Measurements from ENCODE around the gene NHP2.

NHP2 gene

DNA sequence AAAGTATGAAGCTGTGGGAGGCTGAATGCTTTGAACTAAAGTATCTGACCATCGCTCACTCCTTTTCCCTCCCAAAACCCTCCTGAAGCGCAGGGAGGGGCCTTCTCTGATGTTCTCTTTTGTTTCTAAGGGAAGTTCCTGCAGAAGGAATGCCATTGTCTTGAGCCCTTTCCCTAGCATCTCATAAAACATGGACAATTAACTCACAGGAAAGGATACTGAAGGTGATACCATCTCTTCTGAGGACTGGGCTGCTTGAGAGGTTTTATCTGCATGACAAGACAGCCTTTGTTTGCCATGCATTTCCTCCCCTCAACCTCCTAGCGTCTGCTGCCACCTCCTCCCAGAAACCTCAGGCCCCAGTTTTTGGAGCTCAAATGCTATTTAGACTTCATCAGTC is 27.1 kb downstream of the NHP2 start:
- Histone ChIP-seq H3K4me1 (peaks cover 0 to 19% (median 6%) of the 10 kb centered on the region in 4 donors), H3K27ac (no peak overlapping the region), H3K27me3 (peaks cover 0 to 24% of the 10 kb centered on the region in 2 donors), H3K36me3 (peaks cover 0 to 4% (median 0%) of the 10 kb centered on the region in 3 donors), H3K4me3 (no peak overlapping the region), H3K9me3 (no peaks in the 10 kb centered on the region)
- no peak for DNase-seq
- TF ChIP-seq, protein P1, sequence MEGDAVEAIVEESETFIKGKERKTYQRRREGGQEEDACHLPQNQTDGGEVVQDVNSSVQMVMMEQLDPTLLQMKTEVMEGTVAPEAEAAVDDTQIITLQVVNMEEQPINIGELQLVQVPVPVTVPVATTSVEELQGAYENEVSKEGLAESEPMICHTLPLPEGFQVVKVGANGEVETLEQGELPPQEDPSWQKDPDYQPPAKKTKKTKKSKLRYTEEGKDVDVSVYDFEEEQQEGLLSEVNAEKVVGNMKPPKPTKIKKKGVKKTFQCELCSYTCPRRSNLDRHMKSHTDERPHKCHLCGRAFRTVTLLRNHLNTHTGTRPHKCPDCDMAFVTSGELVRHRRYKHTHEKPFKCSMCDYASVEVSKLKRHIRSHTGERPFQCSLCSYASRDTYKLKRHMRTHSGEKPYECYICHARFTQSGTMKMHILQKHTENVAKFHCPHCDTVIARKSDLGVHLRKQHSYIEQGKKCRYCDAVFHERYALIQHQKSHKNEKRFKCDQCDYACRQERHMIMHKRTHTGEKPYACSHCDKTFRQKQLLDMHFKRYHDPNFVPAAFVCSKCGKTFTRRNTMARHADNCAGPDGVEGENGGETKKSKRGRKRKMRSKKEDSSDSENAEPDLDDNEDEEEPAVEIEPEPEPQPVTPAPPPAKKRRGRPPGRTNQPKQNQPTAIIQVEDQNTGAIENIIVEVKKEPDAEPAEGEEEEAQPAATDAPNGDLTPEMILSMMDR (IDR thresholded peaks at IDR 0.05): no peak
- intact Hi-C loops (cut with DNase I; ENCODE audit: low total_unique reads): no loop called here

DNA sequence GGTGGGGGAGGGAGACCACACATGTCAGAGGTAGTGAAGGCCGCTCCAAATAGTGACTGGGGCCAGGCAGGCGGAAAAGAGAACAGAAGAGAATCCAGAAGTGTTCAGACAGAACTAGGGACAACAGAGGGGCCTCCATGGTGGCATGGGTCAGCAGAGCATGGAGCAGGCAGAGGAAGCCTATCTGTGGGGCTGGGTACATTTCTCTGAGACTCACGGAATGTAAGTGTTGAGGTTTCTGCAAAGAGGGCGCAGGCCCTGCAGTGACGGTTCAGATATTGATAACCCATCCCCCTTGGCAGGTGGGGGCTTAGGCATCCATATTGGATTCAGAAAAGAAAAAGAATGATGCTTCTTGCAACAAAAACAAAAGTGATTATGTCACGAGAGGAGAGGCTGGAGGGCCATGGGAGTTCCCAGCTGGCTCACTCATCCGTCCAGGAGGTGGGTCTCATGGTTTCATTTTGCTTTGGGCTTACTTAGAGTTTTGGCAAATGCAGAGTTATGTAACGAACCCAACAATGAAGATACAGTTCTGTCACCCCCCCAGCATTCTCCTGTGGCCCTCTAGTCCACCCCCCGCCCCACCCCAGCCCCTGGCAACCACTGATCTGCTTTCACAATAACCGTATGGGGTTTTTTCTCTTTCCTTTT is 28.3 kb downstream of the NHP2 start:
- Histone ChIP-seq H3K27me3 (peaks cover 0 to 35% of the 10 kb centered on the region in 2 donors), H3K9me3 (no peaks in the 10 kb centered on the region), H3K36me3 (peaks cover 0 to 7% (median 0%) of the 10 kb centered on the region in 3 donors), H3K4me1 (peaks cover 0 to 23% (median 8%) of the 10 kb centered on the region in 4 donors), H3K27ac (no peak overlapping the region), H3K4me3 (no peak overlapping the region)
- DNase-seq: no peak
- intact Hi-C loops (cut with DNase I; ENCODE audit: low total_unique reads): no loop called here
- TF ChIP-seq, protein P1 (IDR thresholded peaks at IDR 0.05): no peak

DNA sequence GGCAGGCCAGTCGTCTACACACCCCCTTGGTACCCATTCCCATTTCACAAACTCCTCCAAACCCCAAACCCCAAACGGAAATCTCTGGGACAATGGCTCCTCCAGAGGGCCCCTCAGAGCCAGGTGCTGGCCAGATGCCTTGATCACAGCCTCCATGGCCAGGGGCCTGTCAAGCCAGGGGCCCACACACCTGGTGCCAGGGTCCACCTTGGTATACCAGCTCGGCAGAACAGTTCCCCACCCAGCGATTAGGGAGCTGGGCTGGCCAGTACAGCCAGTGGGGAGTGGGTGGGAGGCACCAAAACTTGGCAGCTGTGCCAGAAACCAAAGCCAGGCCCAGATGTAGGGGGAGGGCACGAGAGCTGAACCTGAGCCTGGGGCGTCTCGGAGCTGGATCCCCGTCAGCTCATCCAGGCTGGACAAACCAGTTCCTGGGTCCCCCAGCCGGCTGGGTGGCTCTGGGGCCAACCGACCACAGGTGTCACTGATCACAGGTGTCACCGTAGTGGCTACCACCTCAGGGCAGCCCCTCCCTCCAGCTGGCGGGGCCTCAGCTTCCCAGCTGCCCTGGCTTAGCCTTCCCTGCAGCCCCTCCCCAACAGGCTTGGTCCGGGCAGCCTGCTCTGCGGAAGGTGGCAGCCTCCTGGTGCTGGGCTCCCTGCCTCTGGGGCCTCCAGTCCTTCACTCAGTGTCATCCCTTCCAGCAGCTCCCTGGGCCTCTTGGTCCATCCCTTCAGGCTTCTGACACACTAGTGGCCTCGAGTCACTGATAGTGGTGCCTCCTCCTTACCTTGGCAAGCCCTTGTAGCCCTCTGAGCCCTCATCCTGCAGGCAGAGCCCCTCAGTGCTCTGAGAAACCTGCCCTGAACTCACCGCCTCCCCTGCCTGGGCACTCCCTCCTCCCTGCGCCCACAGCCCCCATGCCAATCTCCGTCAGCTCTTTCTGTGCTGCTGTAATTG is 29.4 kb downstream of the NHP2 start:
- Histone ChIP-seq H3K9me3 (no peaks in the 10 kb centered on the region), H3K27me3 (peaks cover 0 to 47% of the 10 kb centered on the region in 2 donors), H3K4me3 (no peak overlapping the region), H3K4me1 (peaks cover 0 to 18% (median 4%) of the 10 kb centered on the region in 4 donors), H3K27ac (no peak overlapping the region), H3K36me3 (peaks cover 0 to 7% (median 0%) of the 10 kb centered on the region in 3 donors)
- no peak for DNase-seq
- intact Hi-C loops (cut with DNase I; ENCODE audit: low total_unique reads): no loop called here
- TF ChIP-seq, protein P1 (IDR thresholded peaks at IDR 0.05): no peak

DNA sequence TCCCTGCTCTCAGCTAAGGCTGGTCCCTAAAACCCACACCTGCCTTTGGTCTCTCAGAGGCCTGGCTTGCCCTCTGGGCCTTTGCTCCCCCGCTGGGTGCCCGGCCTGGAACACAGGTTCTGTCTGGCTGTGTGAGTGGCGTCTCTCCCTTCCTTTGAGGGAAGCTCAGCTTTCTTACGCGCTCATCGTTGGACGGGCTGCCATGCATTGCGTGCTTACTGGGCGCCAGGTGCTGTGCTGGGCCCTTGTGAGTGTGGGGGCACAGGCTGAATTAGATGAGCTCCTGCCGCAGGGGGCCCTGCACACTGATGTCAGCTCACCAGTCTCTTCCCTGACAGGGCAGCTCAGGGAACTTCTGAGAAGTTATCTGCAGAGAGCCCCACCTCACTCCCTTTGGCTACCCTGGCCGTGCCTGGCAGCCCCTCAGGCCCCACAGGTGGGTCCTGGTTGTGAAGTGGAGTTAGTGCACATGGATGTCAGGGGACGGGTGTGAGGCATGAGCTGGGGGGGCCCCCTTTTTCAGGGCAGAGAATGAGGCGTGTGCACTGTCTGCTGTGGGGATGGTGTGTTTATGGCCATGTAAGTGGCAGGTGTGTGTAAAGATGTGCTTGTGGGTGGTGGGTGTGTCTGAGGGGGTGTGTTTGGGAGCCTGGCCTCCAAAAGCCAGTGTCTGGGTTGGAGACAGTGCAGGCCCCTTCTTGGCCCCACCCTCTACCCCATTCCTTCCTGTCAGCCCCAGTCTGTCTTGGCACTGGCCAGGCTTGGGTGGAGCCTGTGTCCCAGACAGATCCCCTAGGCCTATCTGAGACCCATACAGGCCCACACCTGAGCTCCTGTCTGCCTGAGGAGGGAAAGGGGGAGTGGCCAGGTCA is 30.4 kb downstream of the NHP2 start:
- no peak overlapping the region for H3K27ac ChIP-seq
- peaks cover 0 to 7% (median 0%) of the 10 kb centered on the region in 3 donors for H3K36me3 ChIP-seq
- H3K9me3 ChIP-seq: no peaks in the 10 kb centered on the region
- H3K27me3 ChIP-seq: peaks cover 0 to 54% of the 10 kb centered on the region in 2 donors
- peaks cover 0 to 18% (median 4%) of the 10 kb centered on the region in 4 donors for H3K4me1 ChIP-seq
- intact Hi-C loops (cut with DNase I; ENCODE audit: low total_unique reads): no loop called here
- DNase-seq: no peak
- TF ChIP-seq, protein P1 (IDR thresholded peaks at IDR 0.05): no peak
- no peak overlapping the region for H3K4me3 ChIP-seq

DNA sequence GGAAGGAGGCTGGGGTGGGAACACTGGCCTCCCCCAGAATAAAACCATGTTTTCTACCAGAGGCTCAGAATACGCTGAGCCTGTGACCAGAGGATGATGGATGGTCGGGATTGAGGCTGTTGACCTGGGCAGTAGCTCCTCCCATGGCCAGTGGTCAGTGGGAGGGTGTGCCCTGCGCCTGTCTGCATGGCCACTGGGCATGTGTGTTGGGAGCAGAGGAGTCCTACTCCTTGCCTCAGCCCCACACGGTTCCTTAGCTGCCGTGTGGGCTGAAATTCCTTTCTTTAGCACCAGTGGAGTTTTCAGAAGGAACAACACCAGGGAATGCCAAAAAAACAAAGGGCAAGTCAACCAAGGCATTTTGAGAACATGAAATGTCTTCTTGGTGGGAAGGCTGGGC is 31.3 kb downstream of the NHP2 start:
- Histone ChIP-seq H3K27me3 (peaks cover 0 to 63% of the 10 kb centered on the region in 2 donors), H3K36me3 (peaks cover 0 to 7% (median 0%) of the 10 kb centered on the region in 3 donors), H3K4me3 (no peak overlapping the region), H3K4me1 (peaks cover 0 to 18% (median 4%) of the 10 kb centered on the region in 4 donors), H3K9me3 (no peaks in the 10 kb centered on the region), H3K27ac (no peak overlapping the region)
- DNase-seq: no peak
- intact Hi-C loops (cut with DNase I; ENCODE audit: low total_unique reads): no loop called here
- TF ChIP-seq, protein P1 (IDR thresholded peaks at IDR 0.05): no peak
